ENCODE results near the gene GPS1. TPM values are rescaled to one million over a fixed set of nuclear protein-coding genes. Genes with fewer than 3 reads are reported as not detected.

GPS1 gene
- total RNA-seq, 1 donor from 2014 or later, result 105 TPM

DNA sequence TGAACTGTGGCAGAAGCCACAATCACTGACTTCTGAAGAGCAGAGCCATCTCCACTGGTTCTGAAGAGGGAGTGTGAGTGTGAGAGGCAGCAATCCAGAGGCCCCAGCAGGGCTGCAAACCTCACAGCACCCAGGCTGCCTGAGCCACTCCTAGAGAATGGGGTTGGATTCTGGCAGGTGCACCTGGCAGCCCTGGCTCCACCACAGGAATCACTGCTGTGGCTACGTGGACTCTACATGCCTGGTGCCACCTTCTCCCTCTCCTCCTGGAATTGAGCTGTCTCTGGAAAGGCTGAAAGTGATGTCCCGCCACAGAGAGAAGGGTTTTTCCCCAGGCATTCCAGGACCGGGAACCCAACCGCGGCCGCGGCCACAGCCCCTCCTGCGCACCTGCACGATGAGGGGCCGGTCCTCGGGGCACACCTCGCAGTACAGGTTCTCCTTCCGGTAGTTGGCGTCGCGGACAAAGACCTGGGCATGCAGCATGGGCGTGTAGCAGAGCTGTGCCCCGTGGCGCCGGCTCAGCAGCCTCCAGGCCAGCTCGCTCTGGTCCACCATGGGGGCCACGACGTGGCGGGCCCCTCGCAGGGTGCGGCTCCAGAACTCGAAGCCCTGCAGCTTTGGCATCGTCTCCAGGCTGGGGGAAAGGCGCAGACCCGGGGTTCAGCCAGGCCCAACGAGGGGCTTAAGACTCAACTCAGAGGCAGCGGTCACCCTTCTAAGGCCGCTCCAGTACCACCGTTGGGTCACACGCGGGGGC lies 12.9 kb downstream of the GPS1 start:
- no peak for DNase-seq (ENCODE audit: low spot score in 2 of 2, unreplicated experiment in 2 of 2)
- TF ChIP-seq CTCF (IDR thresholded peaks at IDR 0.05; ENCODE audit: unreplicated experiment), result no peak
- Mint-ChIP-seq H3K4me1 (no peaks in the 10 kb centered on the region), H3K4me3 (peak overlapping the region; percentile 64), H3K27me3 (ENCODE audit: low read depth) (no peaks in the 10 kb centered on the region), H3K36me3 (peaks cover 4% of the 10 kb centered on the region), H3K27ac (no peak overlapping the region), H3K9me3 (no peaks in the 10 kb centered on the region)

GRCh38 chr17:82065193-82065637 lies 13.5 kb downstream of the GPS1 start:
- Mint-ChIP-seq H3K36me3 (peaks cover 1% of the 10 kb centered on the region), H3K4me1 (no peaks in the 10 kb centered on the region), H3K9me3 (no peaks in the 10 kb centered on the region), H3K27me3 (ENCODE audit: low read depth) (no peaks in the 10 kb centered on the region), H3K4me3 (peak overlapping the region; percentile 64), H3K27ac (no peak overlapping the region)
- no peak for DNase-seq (ENCODE audit: low spot score in 2 of 2, unreplicated experiment in 2 of 2)
- no peak for TF ChIP-seq CTCF (IDR thresholded peaks at IDR 0.05; ENCODE audit: unreplicated experiment)

DNA sequence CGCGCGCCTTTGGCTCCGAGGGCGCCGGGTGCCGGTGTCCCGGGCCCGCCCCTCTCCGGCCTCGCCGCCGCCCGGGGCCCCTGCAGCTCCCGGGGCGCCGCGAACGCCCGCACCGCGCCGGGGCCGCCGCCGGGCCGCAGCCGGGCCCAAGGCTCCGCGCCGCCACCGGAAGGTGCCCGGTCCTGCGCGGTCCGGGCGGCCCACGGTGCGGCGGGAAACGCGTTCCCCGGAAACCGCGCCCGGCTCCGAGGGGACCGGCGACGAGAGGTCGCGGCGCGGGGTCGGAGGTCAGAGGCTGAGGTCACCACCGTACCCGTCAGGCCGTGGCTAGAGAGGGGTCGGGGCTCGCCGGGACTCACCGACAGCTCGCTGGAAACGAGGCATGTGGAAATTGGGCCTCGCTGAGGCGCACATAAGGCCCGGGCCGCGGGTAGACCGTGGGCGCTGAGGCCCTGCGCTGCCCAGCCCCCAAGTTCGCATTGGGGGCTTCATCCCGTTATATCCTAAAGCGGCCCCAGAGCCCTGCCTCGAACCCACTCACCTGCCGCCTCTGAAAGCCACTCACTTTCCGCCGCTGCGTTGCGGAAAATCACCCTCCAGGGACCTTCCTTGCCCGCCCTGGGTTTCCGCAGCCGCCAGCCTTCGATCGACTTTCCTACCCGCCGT lies 14.1 kb downstream of the GPS1 start, which contains the start of gene DUS1L:
DUS1L (minus strand) TSS at position 167 of the 666 bp plus-strand sequence. CDS start 745 bp downstream, outside the sequence.
- Mint-ChIP-seq H3K9me3 (no peaks in the 10 kb centered on the region), H3K27me3 (ENCODE audit: low read depth) (peaks cover 3% of the 10 kb centered on the region), H3K4me3 (peak within 1 kb of the TSS; percentile 71), H3K4me1 (no peaks in the 10 kb centered on the region), H3K36me3 (no peaks in the 10 kb centered on the region), H3K27ac (peak within 1 kb of the TSS; percentile 81)
- DNase-seq (ENCODE audit: low spot score in 2 of 2, unreplicated experiment in 2 of 2), result no peak
- TF ChIP-seq CTCF (IDR thresholded peaks at IDR 0.05; ENCODE audit: unreplicated experiment), result no peak

GRCh38 chr17:82070611-82071010 lies 18.9 kb downstream of the GPS1 start:
- no peak overlapping the region for H3K4me3 Mint-ChIP-seq
- peaks cover 4% of the 10 kb centered on the region for H3K9me3 Mint-ChIP-seq
- H3K27me3 Mint-ChIP-seq (ENCODE audit: low read depth), result peaks cover 19% of the 10 kb centered on the region
- H3K4me1 Mint-ChIP-seq, result no peaks in the 10 kb centered on the region
- DNase-seq (ENCODE audit: low spot score in 2 of 2, unreplicated experiment in 2 of 2), result no peak
- no peaks in the 10 kb centered on the region for H3K36me3 Mint-ChIP-seq
- no peak overlapping the region for H3K27ac Mint-ChIP-seq
- no peak for TF ChIP-seq CTCF (IDR thresholded peaks at IDR 0.05; ENCODE audit: unreplicated experiment)

DNA sequence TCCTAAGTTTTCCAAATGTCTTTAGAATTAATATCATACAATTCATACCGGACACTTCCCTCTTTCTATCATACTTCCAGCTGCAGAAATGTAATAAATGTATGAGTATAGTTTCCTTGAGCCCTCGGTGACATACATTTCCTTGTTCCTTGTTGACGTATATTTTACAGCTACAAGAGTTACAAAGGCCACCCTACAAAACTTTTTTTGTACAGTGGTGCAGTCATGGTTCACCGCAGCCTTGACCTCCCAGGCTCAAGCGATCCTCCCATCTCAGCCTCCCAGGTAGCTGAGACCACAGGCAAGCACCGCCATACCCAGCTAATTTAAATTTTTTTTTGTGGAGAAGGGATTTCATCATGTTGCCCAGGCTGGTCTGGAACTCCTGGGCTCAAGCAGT lies 21.1 kb downstream of the GPS1 start:
- Mint-ChIP-seq H3K36me3 (no peaks in the 10 kb centered on the region), H3K27me3 (ENCODE audit: low read depth) (peaks cover 19% of the 10 kb centered on the region), H3K27ac (no peak overlapping the region), H3K4me3 (no peak overlapping the region), H3K4me1 (no peaks in the 10 kb centered on the region), H3K9me3 (peaks cover 4% of the 10 kb centered on the region)
- DNase-seq (ENCODE audit: low spot score in 2 of 2, unreplicated experiment in 2 of 2), result no peak
- no peak for TF ChIP-seq CTCF (IDR thresholded peaks at IDR 0.05; ENCODE audit: unreplicated experiment)
